IPS DF 4.7 (cell line): ENCODE data around the gene GPR65.

ENCODE experiments used
- DNase-seq: peaks from one replicate; pipeline ENCODE4 v3.0.0-alpha.2; 2013; ENCODE audit warnings: low spot score; ENCODE audit errors: extremely low read depth

The GPR65 gene

DNA sequence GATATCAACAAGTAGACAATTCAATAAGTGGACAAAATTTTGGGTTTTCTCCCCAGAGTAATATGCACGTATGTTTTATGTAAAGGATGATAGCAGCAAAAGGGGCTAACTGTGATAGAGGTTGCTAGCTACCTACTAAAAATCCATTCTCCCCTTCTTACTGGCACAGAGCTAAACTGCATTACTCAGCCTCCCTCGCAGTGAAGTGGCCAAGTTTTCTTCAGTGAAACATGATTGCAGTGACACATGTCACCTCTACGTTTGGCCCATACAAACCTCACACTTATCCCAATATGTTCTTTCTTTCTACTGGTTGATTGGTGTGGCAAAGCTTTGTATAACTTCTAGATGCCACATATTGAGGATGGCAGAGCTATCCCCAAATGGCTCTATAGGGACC lies 34.3 kb downstream of the GPR65 start:
- no peak for DNase-seq

GRCh38 chr14:88040146-88040545 lies 35.2 kb downstream of the GPR65 start:
- DNase-seq: no peak

- DNase-seq: no peak
Observed at GRCh38 chr14:88043529-88044443, 38.9 kb downstream of the GPR65 start.

- DNase-seq: no peak
Observed at GRCh38 chr14:88044444-88044758, 39.5 kb downstream of the GPR65 start.

DNA sequence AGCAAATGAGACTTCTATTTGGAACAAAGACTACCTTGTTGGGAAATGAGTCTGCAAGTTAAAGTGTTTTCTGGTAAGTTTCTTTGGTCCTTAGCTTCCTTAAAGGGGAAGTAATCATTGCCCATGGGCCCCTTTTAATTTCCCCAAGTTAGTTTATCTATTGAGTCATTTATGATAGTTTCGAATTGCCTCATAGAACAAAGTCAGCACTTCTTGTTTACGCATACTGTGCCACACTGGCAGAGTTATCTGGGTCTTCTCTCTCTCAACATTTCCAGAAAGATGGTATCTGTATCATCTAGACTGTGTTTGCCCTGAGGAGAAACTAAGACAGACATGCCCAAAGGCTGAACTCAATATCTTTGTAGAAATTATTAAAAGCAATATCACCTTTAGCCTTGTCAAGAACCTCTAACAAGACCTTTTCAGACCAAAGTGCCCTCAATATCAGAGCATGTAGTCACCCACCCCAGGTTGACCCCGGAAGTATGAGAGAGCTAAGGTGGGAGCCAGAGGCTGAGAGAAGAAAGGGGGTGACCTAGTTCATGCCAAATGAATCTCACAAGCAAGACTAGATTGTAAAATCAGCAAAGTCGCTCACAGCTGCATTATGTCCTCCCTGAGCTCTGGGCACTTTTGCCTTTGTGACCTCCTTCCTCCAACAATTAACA lies 40.0 kb downstream of the GPR65 start:
- DNase-seq: no peak

GRCh38 chr14:88045705-88046104 lies 40.8 kb downstream of the GPR65 start:
- DNase-seq: no peak

DNA sequence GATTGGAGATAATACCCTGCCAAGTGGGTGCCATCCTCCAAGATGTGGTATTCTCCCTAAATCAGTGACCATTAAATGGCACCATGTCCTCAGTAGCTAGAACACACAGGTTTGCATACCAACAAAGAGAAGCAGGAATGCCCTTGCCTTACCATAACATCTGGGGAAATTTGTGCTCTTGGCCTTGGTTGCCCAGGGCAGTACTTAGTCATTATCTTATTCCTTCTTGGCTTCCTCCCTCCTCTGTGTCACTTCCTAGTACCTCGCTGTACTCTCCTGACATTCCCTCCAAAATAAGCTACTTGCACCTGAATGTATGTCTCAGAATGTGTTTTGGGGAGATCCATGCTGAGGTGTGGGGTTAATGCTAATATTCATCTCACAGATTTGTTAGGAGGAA lies 43.4 kb downstream of the GPR65 start:
- no peak for DNase-seq

DNA sequence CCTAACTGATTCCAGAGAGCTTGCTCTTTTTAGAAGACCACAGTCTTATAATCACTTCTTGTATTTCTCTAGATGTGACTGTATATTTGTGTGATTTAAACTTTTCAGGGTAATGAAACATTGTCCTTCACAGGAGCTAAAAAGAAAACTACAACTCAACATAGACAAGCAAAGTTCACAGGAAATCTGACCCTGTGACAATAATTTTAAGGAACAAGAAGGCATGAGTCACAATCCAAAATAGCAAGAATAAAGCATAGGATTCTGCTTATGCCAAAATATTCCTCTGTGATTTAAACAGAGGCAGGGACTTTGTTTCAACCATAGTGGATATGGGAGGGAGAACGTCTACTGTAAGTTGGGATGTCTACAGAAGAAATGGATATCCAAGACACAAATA lies 44.3 kb downstream of the GPR65 start:
- no peak for DNase-seq

GRCh38 chr14:88049936-88050335 lies 45.0 kb downstream of the GPR65 start:
- DNase-seq: no peak

DNA sequence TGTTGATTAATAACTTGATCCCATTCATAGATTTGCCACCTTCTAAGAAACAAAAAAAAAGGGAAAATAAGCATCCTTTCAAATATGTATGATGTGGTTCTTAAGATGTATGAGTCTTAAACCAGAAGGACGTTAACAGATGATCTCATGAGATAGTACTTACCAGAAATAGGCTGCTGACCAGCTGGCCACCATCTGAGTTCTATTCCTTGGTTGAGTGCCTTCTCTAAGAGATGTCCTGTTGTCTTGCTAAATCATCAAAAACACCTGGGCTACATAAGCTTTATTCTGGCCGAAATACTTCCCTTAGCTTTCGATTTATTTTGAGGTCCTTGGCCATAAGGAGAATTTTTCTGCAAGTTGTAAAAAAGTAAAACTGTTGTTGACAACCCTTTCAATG lies 55.6 kb downstream of the GPR65 start:
- DNase-seq: no peak

DNA sequence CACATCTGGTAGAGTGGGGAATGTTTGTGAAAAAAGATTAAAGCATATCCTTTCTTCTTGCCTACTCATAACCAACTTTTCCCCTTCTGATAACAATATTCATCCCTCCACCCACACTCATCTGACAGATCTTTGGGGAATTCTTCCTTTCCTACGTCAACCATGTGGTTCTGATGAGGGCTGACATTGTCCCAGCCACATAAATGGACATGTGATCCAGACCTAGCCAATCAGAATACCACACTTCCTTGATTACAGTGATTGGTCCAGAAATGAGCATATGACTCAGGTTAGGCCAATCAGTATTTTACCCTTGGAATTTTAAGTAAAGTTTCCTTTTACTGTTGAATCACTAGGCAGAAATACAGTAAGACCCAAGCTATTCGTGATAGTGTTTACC lies 58.9 kb downstream of the GPR65 start:
- DNase-seq: no peak
